Spleen (tissue), 7 donors: Measurements from ENCODE around the gene MOK.

Source experiments
- CTCF ChIP-seq, 11 experiments: fragments of 200-600 bp in 7 of 11; fragments of 450-650 bp in 4 of 11; sonication (generic) in 4 of 11; IDR thresholded peaks in 8 of 11; conservative IDR thresholded peaks in 3 of 11; 1 replicate in 7 of 11; 2 replicates in 4 of 11; pipeline versions ENCODE4 v1.4.0 to v1.8.0; 2016 to 2021; ENCODE audit warnings: antibody characterized with exemption in 11 of 11, inconsistent platforms in 4 of 11, mild to moderate bottlenecking in 1 of 11
- POLR2A ChIP-seq, 3 donors: fragments of 450-650 bp; IDR thresholded peaks; one replicate each; pipeline ENCODE4 v1.5.1; 2017; ENCODE audit warnings: antibody characterized with exemption in 3 of 3, mild to moderate bottlenecking in 1 of 3
- POLR2AphosphoS5 ChIP-seq, 3 donors: sonication (generic); formaldehyde crosslinking; IDR thresholded peaks; one replicate each; pipeline ENCODE4 v1.5.1; 2017; ENCODE audit warnings: antibody characterized with exemption in 3 of 3
- donor health status: DM: no; HTN: no; CAD: no; lungs with moderate emphysema.
- donor health status: DM: no; HTN: no; CAD: no.
- donor health status: DM: no; HTN: no; CAD: no.

DNA sequence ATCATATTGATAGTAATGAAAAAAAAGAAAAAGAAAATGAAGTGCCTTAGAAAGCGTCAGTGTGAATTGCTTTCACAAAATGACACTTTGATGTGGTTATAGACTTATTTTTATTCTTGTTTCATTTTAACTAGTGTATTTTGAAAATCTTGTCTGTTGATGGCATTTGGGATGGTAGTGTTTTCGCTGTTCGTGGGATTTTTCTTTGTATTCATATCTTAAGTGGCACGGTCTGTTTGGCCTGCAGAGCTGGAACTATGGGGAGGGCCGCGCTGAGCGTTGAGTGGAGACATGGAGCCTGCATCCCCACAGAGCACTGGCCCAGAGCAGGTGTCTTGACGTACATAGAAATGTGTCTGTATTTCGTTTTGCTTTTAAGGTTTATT is 103.6 kb downstream of the MOK start:
- TF ChIP-seq CTCF (IDR thresholded peaks at IDR 0.05 in 8 of 11, conservative IDR thresholded peaks at IDR 0.05 in 3 of 11) (no peak), POLR2AphosphoS5 (IDR thresholded peaks at IDR 0.05) (no peak), POLR2A (IDR thresholded peaks at IDR 0.05) (no peak)
